Measurements from ENCODE around the gene PRKCB.

GRCh38 chr16:23955088-23955487, 119.3 kb downstream of the PRKCB start:
- TF ChIP-seq POLR2A (IDR thresholded peaks at IDR 0.05), result no peak
- TF ChIP-seq, protein P1, sequence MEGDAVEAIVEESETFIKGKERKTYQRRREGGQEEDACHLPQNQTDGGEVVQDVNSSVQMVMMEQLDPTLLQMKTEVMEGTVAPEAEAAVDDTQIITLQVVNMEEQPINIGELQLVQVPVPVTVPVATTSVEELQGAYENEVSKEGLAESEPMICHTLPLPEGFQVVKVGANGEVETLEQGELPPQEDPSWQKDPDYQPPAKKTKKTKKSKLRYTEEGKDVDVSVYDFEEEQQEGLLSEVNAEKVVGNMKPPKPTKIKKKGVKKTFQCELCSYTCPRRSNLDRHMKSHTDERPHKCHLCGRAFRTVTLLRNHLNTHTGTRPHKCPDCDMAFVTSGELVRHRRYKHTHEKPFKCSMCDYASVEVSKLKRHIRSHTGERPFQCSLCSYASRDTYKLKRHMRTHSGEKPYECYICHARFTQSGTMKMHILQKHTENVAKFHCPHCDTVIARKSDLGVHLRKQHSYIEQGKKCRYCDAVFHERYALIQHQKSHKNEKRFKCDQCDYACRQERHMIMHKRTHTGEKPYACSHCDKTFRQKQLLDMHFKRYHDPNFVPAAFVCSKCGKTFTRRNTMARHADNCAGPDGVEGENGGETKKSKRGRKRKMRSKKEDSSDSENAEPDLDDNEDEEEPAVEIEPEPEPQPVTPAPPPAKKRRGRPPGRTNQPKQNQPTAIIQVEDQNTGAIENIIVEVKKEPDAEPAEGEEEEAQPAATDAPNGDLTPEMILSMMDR (IDR thresholded peaks at IDR 0.05), result no peak
